ENCODE results near the gene SND1.
A peak's percentile ranks its signal among the peaks of the same experiment; 100 is the strongest.
"Not testable (repeated sequence)": the region's sequence is repeated elsewhere in the genome, so short reads cannot be mapped to it uniquely, and the experiment has no call there.

Gene SND1

DNA sequence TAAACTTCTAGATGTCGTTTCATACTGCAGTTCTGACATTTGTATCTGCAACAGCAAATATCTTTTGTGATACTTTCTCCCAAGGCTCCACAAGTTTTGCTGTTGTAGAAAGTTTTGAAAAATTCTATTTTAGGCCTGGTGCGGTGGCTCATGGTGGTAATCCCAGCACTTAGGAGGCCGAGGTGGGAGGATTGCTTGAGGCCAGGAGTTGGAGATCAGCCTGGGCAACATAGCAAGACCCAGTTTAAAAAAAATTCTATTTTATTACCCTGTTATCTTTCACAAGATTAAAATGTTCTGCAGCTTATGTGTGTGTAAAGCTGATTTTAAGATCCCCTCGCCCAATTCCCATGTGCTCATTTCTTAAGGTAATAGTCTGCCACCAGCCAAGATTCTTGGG, 1.4 kb downstream of the SND1 start:
- DNase-seq = no peak

DNA sequence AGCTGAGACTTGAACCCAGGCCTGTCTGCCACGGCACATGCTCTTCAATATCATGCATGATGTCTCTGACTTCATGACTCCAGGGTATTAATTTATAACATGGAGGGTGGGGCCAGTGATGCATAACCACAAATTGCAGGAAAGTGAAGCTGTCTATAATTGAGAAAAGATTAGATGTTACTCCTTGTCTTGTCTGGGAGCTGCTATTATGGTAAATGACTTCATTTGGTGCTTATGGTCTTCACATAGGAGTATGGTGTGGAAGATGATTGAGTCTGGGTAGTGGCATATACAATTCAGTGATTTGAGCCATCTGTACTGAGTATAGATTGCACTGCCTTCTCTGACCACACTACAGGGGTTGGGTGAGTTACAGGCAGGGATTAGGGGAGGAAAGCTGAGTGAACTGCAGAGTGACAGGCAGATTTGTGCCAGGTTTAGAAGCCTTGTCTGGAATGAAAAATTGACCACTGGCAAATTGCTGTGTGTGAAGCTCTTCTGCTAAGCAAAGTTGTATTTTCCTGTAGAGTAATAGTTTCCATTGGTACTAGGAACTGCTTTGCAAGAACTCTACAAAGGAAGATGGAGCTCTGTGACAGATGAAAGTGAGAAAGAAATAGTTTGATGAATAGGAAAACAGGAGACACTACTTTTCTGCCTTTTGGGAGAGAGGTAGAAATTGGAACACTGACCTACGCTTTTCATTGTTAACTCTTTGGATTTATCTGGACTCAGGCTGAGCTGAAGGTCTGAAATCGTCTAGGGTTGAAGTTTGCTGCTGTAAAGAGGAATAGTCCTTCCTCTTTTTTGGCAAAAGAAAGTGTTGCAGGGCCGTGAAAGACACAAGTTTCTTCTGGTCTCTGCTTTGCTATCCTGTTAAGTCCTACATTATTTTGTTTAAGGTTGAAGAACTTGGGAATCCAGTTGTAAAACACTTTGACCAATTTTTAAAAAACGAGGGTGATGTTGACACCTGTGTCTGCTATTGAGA, 2.7 kb downstream of the SND1 start:
- no peak for DNase-seq

DNA sequence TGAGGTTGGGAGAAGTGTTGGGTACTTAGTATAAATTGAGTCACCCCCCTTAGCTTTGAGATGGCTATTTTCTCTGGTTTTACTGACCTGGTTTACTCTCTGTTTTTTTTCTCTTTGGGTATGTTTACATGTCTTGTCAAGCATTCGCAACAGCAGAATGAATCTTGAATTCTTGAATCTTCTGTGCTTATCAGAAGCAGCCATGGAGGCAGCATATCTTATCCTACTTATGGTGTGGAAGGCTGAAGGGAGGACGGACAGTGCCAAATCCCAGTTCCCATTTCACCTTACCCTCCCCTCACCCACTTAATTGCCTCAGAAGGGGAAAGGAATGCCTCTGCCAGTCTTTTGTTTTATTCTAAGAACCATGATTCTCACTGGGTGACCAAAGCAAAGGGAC, 3.7 kb downstream of the SND1 start:
- no peak for DNase-seq

DNA sequence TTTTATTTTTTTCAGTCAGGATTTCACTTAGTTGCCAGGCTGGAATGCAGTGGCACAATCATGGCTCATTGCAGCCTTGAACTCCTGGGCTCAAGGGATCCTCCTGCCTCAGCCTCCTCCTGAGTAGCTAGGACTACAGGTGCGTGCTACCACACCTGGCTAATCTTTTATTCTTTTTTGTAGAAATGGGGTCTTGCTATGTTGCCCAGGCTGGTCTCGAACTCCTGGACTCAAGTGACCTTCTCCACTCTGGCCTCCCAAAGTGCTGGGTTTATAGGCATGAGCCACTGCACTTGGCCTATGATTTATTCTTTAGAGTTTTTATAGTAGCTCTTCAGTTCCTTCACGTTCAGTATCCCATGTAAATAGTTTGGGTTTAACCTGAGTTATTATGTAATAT, 5.5 kb downstream of the SND1 start:
- no peak for DNase-seq

DNA sequence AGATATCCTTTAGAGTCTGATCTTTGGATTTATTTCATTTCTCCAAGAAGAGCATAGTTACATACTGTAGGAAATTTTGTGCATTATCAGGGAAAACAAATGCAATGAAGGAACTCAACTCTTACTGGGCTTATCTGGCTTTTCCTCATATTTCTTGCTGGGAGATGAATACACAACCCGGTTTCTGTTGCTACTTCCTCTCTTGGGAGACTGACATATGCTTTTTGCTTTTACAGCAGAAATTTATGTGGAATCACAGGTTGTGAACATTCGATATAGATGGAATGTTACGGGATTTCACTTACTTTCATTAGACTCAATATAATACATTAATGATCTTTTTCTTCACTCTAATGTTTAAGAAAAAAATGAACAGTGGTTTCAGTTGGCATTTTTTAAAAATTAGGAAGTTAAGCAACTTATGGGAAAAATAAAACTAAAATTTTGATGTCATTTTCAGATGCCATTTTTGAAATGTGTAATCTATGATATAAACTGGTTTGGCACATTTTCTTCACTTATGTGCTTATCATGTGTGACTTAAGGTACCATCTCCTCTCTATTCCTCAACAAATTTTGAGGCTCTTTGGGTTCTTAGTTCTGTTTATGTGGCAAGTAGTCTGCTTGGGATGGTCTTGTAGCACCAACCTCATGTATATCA, 7.1 kb downstream of the SND1 start:
- no peak for DNase-seq

DNA sequence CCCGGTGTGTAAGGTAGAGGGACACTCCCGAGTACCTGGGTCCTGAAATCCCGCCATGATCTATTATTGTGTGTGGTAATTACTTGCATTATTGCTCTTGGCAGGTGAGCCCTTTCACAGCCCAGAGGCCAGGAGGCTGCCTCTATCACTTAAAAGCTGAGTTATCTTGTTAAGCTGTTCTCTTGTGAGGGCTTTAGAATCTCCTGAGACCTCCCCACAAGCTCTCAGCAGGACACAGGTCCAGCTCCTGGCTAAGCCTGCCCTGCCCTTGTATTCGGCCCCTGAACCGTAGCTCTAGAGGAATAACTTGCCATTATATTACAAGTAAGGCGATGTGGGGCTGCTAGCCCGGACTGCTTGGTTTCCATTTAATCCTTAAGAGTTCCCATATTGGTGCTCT, 13.9 kb downstream of the SND1 start:
- DNase-seq = no peak

DNA sequence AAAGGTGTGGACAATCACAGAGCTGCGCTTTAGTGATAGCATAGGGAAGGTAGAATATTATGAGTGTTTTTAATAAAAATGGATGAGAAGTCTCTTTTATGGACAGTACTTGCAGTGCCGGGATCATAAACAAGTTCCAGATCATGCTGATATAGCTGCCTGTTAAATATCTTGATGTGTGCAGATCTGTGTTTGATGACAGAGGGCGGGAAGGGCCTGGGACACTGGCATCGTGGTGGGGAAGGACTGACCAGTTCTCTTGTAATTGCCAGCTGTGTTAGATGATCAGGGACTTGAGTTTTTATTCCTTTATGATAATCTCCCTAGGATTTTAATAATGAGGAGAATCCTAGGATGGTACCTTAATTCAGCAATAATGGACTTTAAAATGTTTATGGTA, 14.6 kb downstream of the SND1 start:
- DNase-seq = no peak

DNA sequence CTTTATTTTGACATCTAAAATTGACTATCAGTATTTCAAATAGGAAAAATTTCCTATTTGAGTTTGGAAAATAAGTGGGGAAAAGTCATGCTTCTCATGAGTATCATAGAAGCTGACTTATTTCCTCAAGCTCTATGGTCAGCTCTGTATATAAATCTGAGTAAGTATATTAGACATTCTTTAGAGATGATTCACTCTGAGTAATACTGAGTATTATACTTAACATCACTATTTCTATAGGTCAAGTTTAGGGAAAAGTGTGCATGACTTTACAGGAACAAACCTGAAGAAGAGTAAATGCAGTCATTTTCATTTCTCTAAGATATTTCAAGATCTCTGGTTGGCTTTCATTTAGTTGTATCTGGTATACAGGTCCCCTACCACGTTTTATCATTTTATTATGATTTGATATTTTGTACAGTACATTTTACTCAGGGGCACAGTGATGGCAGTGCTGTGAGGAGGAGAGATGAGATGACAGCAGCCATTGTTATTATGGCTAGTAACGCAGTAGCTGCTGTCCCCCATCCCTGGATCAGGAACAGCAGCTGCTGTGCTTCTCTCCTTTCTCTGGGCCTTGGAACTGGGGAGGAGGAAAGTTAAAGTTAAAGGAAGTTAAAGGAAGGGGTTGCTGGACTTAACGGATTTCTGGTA, 15.2 kb downstream of the SND1 start:
- DNase-seq = no peak

DNA sequence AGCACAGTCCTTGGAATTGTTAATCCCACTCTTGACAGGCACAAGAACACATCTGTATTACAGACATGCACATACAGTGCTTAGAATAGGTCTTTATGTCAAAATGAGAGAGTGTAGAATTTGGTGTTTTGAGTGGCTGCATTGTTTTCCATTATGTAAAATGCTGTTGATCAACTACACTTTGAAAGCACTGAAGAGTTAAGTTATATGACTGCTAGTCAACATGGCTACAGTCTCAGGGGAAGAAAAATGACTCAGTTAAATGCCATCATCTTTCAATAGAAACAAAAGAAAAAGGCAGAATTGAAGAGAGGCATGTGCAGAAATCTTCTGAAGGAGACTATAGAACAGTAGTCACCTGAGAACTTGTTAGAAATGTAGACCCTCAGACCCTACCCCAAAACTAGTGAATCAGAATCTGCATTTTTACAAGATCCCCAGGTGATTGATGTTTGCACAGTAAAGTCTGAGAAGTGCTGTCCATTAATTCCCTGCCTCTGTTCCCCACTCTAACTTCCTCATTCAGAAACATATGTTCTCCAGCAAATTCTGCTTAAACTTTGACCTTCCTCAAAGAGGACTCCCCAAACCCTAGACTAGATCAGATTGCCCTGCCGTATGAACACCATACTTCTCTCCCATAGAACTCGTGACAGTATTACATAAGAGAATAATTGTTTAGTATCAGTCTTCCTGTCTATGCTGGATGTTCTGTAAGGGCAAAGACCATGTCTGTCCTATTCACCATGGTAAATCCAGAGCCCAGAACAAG, 16.0 kb downstream of the SND1 start:
- no peak for DNase-seq

DNA sequence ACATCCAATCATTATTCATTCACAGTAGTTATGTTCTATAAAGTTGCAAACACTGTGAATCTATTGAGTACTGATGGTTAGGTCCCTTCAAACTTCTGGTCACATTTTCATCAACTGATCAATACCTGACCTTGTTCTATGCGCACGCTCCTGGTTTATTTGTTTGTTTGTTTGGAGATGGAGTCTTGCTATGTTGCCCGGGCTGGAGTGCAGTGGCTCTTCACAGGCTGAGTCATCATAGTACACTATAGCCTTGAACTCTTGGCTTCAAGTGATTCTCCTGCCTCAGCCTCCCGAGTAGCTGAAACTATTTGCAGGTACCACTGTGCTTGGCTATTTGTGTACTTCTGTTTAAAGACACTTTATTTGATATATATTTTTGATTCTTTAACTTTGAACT, 19.3 kb downstream of the SND1 start:
- DNase-seq = no peak

DNA sequence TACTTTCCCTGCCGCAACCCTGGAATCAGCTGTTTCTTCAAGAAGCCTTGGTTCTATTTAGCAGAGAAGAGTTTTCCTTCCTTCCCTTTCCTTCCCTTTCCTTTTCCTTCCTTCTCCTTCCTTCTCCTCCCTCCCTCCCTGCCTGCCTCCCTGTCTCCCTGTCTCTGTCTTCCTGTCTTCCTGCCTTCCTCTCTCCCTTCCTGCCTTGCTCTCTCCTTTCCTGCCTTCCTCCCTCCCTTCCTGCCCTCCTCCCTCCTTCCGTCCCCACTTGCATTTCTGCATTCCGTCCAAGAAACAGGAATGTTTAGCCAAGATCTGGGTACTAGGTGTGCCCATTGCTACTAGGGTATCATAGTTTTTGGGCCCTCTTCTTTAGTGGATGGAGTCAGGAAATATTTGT, 21.9 kb downstream of the SND1 start:
- DNase-seq = no peak

DNA sequence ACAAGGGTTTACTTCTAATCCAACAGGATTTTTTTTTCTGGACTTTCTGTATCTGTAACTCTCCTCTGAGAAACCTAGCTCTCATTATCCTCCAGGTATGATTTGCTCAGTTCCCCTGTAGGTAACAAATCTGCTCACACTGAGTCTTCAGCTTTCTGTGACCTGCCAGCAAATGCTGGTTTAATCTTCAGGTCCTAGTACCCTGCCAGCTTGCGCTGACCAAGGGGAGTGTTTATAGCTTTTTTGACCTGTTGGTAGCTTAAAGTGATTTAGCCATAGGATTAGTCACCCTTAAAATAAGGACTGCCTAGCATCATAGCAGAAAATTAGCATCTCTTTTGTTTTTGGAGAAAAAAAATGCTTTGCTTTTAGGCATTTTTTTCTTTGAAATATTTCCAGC, 22.4 kb downstream of the SND1 start:
- no peak for DNase-seq

DNA sequence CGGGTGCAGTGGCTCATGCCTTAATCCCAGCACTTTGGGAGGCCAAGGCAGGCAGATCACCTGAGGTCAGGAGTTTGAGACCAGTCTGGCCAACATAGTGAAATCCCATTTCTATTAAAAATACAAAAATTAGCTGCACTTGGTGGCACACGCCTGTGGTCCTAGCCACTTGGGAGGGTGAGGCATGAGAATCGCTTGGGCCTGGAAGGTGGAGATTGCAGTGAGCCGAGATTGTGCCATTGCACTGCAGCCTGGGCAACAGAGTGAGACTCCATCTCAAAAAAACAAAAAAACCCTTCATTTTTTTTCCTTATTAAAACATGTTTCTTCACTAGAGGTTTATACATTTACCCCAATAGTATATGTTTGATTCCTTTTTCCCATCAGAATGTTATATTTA, 22.9 kb downstream of the SND1 start:
- DNase-seq = not testable (repeated sequence)

DNA sequence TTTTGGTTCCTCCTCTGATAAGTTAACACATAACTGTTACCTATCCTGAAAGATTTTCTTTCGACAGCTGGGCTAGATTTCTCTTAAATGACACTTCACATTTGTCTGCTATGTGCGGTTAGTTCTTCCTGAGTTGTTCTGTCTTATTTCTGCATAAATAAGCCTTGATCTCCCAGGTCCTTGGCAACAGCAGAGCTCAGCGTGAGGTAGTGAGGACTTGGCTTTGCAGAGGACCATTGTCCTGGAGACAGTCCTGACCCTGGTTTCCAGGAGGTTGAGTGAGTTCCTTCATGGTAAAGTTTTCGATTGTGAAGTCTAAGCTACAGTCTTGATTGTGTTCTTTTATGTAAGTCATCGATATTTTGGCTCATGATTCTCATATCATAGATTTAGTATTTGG, 23.7 kb downstream of the SND1 start:
- DNase-seq = no peak

DNA sequence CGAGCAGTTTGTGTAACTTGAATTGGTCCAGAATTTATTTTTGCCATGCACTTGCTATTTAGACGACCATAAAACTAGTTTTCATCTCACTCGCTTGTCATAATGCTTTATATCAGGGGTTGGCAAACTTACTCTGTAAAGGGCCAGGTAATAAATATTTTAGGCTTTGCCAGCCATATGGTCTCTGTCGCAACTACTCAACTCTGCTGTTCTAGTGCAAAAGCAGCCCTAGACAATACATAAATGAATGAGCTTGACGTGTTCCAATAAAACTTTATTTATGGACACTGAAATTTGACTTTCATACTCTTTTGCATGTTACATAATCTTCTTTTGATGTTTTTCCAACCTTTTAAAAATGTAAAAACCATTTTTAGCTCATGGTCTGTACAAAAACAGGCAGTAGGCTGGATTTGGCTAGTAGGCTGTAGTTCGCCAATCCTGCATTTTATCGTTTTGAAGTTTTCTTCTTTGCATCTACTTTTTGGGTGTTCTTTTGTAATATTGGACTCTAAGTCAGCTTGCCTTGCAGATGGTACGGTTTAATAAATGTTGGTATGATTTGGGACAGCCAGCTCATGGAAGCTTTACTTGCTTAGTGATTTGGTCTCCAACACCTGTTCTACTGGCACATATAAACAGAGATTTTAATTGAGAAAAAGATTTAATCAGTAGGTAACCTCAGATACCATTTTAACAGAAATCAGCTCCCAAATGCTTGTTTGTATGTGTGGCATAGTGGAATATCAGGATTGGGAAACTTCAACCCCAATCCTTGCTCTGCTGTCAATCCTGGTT, 25.6 kb downstream of the SND1 start:
- no peak for DNase-seq

DNA sequence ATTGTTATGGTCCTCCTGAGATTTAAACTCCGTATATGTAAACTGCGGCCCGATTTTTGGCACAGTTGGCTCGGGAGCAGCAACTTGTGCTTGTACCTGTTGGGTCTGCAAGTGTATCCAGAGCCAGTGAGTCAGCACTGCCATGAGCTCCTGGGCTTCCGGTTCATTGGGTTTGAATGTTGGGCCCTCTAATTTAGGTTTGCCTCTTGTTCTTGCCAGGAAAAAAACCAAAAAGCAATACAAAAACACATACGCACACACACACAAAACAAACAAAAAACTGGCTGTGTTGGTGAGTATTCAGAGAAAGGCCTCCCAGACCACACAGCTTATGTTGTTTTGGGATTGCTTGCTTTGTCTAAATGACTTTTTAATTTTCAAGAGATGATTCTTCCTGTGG, 26.3 kb downstream of the SND1 start:
- DNase-seq = peak; percentile 45 to 62

DNA sequence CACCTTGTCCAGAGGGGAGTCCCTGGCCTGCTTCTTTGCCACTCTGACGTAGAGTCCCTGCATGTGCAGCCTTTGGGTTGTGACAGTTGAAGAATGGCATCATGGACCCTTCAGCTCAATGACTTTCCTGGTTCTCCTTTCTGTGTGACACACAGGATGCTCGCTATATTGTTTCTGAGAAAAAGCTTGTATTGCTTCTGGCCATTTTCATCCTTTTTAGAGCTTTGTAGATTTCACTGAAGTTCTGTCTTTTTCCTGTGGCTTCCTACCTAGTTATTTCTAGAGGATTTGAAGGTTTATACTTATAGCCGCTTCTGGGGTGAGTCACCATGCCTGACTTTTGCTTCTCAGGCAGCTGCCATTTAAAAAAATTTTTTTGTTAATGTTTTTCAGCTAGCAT, 27.0 kb downstream of the SND1 start:
- DNase-seq = no peak

DNA sequence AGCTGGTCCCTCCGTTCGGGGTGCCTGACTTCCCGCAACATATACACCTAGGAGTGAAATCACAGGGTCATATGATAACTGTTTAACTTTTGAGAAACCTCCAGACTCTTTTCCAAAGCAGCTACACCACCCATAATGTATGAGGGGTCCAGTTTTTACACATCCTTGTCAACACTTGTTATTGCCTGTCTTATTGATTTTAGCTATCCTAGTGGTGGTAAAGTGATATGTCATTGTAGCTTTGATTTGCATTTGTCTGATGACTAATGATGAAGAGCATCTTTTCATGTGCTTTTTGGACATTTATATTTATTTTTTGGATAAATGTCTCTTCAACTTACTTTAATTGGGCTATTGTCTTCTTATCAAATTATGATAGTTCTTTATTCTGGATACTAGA, 29.0 kb downstream of the SND1 start:
- DNase-seq = no peak

DNA sequence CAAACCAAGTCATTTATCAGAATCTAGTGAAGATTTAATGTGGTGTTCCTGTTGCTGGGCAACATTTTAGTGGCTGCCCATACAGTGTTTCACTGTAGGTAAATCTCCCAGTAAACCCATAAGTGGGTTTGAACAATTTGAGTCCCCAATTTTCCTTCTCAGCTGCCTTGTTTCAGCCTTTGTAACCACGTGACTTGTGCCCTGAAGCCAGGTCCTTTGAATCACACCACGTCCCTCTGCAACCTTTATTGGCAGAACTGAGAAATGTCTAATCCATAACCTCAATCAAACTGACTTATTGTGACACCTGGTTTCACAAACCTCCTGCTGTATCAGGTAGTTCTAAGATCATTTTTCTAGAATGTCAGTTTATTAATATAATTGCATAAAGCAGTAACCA, 30.1 kb downstream of the SND1 start:
- no peak for DNase-seq

DNA sequence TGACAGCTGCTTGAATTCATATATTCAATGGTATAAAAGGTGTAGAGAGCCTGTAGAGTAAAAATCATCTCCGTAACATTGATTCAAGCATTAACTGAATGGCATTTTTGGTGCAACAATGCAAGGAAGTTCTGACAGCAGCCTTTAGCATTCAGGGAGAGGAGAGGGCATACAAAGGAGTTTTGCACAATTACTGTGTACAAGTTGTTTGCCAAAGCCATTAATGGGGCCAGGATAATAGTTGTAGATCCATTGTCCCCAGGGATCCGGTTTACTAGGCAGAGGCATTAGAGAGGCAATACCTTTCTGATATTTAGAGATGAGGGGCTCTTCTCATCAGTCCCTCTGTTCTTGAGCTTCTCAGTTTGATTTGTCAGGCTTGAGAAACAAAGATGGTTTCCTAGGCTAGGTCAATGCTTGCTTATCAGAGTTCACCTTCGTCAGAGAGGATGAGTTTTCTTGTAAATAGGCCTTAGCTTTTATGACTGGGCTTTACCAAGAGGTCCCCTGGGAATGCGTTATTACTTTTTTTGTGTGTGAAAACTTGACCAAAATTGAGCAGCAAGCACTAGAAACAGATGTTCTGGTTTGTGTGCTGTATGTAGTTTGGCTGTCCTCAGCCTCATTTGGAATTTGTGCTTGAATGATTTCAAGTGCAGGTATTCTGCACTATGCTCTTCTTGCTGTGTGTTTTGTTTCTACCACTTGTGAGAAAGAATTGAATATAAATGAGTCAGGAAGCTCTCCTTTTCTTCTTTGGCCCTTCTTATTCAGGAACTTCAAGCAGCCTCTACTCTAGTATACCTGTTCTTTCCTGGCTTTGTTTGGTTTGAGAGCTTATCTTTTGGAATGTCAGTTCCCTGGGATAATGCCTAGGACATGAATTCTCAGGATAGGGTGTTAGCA, 32.0 kb downstream of the SND1 start:
- DNase-seq = no peak

DNA sequence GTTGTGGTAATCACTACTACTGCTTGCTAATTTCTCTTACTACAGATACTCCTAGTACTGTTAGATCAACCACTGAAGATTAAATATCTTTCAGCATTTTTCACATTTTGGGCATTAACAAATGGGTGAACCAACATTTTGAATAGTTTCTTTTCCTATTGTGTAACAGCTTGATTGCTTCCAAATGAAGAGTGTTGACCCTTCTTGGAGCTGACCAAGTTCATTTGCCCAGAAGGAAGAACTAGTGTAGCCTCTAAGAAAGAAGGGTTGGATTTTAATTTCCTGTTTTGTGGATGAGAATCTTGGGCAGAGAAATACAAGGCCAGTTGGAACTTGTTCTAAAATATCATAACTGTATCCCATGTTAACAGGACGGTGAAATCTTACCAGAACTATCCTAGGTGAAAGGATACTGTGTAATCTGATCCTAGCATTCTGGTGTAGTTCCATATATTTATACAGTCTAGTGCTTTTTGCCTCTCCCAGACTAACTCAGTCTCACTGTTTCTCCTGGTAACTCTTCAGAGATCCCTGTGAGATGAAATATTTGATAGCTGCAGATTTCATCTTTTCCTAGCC, 37.3 kb downstream of the SND1 start:
- no peak for DNase-seq

Data from NCI-H446 (cell line).